K562 (cell line): ENCODE data around the gene ATP5PO. TPM values are rescaled to one million over a fixed set of nuclear protein-coding genes. Genes with fewer than 3 reads are reported as not detected.

Experiments
- ETS2 ChIP-seq: IDR thresholded peaks from 2 replicates; pipeline ENCODE4 v1.6.1; 2016; ENCODE audit warnings: borderline replicate concordance, missing genetic modification characterization, mild to moderate bottlenecking, moderate library complexity, missing compliant biosample characterization; ENCODE audit not compliant: poor library complexity, severe bottlenecking
- ETV6 ChIP-seq, 3 experiments: fragments of 150-350 bp in 1 of 3; sonication (generic) in 1 of 3; formaldehyde crosslinking in 1 of 3; IDR thresholded peaks; 2 replicates each; pipeline versions ENCODE4 v1.6.1 to v1.8.0; 2014 to 2022; ENCODE audit warnings: borderline replicate concordance in 2 of 3, low read depth in 2 of 3, antibody characterized with exemption in 1 of 3, low read length in 1 of 3, mild to moderate bottlenecking in 1 of 3, missing genetic modification reagents in 1 of 3
- GTF2E2 ChIP-seq: fragments of 200-800 bp; sonication (Bioruptor generic); IDR thresholded peaks from 2 replicates; pipeline ENCODE4 v1.6.1; 2016; ENCODE audit warnings: missing genetic modification characterization, missing compliant biosample characterization
- HCFC1 ChIP-seq: IDR thresholded peaks from 2 replicates; pipeline ENCODE4 v1.6.1; 2012; ENCODE audit warnings: low read depth, low read length, improper control_type of control experiment
- HMGN3 ChIP-seq: IDR thresholded peaks from 2 replicates; pipeline ENCODE4 v1.6.1; 2011; ENCODE audit warnings: borderline replicate concordance, low read depth, mild to moderate bottlenecking, mixed read lengths, low read length; ENCODE audit not compliant: insufficient read length; ENCODE audit errors: extremely low read depth
- KLF10 ChIP-seq: fragments of 250-450 bp; sonication (Bioruptor Pico); IDR thresholded peaks from 2 replicates; pipeline ENCODE4 v1.6.1; 2021; ENCODE audit warnings: matching md5 sums
- MTA1 ChIP-seq: fragments of 450-650 bp; IDR thresholded peaks from 2 replicates; pipeline ENCODE4 v1.6.1; 2017; ENCODE audit warnings: borderline replicate concordance
- NR2C2 ChIP-seq, 2 experiments: fragments of 200-800 bp in 1 of 2; sonication (Bioruptor generic) in 1 of 2; sonication (generic) in 1 of 2; formaldehyde crosslinking in 1 of 2; IDR thresholded peaks; 2 replicates each; pipeline versions ENCODE4 v1.6.1 to v1.8.0; 2016 to 2022; ENCODE audit warnings: mild to moderate bottlenecking in 1 of 2, missing compliant biosample characterization in 1 of 2, missing genetic modification characterization in 1 of 2, missing genetic modification reagents in 1 of 2
- RHOXF2B ChIP-seq: fragments of 250-450 bp; sonication (Bioruptor Pico); conservative IDR thresholded peaks from 2 replicates; pipeline ENCODE4 v1.5.1; 2021
- ZBTB17 ChIP-seq: fragments of 450-650 bp; formaldehyde crosslinking; IDR thresholded peaks from 2 replicates; pipeline ENCODE4 v1.4.0; 2020; ENCODE audit warnings: mild to moderate bottlenecking
- ZNF316 ChIP-seq: fragments of 450-650 bp; IDR thresholded peaks from 2 replicates; pipeline ENCODE4 v1.6.1; 2016
- polyA plus RNA-seq, 8 experiments: library from polyadenylated mRNA; depleted of rRNA in 4 of 8; stranded (reverse) in 5 of 8; unstranded in 3 of 8; fragments of >200 nt; fragmentation: Nextera tagmentation in 2 of 8; fragmentation: Illumina TruSeq in 1 of 8; extraction: Ambion mirVana in 2 of 8; extraction: Trizol in 1 of 8; gene quantifications; 2 replicates each; pipeline versions ENCODE4 v1.2.1 to v1.2.3, GENCODE V29; 2011 to 2014; ENCODE audit warnings: inconsistent platforms in 1 of 8, missing spikeins in 1 of 8
- total RNA-seq, 7 experiments: library from RNA; depleted of rRNA in 6 of 7; stranded (reverse); fragments of >200 nt in 6 of 7; fragmentation: Illumina TruSeq in 2 of 7; extraction: Trizol in 2 of 7; gene quantifications; 2 replicates each; pipeline versions ENCODE4 v1.2.1 to v1.2.3, GENCODE V29; 2011 to 2021; ENCODE audit warnings: low replicate concordance in 1 of 7
- TF ChIP-seq, protein P1 (sequence below): fragments of 450-650 bp; IDR thresholded peaks from 2 replicates; pipeline ENCODE4 v1.6.1; 2016; ENCODE audit warnings: mild to moderate bottlenecking, moderate library complexity
- TF ChIP-seq, protein P2 (sequence below): sonication (generic); formaldehyde crosslinking; IDR thresholded peaks from 2 replicates; pipeline ENCODE4 v1.8.0; 2022; ENCODE audit warnings: missing genetic modification reagents, mild to moderate bottlenecking, borderline replicate concordance

ATP5PO gene
- total and polyA plus RNA-seq, 9 of the 15 experiments (the other 6 are each of a cell fraction or from before 2014, with no cell fraction given): 367 to 2,722 (median 808) TPM

DNA sequence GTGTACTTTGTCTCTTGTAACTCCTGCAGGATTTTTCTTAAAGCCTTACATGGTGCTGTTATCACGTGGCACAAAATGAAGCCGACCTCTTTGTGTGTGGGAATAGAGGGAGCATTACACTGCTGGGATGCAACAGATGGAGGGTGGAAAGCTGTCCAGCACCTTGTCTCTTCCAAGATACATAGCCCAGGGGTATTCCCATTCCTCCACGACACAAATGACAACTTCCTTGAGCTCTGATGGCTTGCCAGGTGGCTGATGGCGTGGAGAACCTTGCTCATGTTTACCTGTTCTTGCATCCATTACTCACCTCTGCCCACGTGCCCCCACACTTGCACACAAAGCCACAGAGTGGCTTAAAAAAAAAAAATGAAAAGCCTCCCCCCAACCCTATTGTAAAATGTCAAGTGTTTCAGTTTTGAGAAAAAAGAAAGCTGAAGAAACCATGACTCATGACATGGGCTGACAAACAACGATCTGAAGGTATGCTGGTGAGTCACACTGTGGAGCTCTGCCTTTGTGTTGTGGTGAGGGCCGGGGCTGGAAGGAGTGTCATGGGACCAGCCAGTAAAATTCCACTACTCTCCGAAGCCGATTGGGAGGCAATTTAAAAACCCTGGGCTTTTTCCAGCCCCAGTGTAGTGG lies 32.0 kb upstream of the ATP5PO start (continued):
- TF ChIP-seq, protein P1, sequence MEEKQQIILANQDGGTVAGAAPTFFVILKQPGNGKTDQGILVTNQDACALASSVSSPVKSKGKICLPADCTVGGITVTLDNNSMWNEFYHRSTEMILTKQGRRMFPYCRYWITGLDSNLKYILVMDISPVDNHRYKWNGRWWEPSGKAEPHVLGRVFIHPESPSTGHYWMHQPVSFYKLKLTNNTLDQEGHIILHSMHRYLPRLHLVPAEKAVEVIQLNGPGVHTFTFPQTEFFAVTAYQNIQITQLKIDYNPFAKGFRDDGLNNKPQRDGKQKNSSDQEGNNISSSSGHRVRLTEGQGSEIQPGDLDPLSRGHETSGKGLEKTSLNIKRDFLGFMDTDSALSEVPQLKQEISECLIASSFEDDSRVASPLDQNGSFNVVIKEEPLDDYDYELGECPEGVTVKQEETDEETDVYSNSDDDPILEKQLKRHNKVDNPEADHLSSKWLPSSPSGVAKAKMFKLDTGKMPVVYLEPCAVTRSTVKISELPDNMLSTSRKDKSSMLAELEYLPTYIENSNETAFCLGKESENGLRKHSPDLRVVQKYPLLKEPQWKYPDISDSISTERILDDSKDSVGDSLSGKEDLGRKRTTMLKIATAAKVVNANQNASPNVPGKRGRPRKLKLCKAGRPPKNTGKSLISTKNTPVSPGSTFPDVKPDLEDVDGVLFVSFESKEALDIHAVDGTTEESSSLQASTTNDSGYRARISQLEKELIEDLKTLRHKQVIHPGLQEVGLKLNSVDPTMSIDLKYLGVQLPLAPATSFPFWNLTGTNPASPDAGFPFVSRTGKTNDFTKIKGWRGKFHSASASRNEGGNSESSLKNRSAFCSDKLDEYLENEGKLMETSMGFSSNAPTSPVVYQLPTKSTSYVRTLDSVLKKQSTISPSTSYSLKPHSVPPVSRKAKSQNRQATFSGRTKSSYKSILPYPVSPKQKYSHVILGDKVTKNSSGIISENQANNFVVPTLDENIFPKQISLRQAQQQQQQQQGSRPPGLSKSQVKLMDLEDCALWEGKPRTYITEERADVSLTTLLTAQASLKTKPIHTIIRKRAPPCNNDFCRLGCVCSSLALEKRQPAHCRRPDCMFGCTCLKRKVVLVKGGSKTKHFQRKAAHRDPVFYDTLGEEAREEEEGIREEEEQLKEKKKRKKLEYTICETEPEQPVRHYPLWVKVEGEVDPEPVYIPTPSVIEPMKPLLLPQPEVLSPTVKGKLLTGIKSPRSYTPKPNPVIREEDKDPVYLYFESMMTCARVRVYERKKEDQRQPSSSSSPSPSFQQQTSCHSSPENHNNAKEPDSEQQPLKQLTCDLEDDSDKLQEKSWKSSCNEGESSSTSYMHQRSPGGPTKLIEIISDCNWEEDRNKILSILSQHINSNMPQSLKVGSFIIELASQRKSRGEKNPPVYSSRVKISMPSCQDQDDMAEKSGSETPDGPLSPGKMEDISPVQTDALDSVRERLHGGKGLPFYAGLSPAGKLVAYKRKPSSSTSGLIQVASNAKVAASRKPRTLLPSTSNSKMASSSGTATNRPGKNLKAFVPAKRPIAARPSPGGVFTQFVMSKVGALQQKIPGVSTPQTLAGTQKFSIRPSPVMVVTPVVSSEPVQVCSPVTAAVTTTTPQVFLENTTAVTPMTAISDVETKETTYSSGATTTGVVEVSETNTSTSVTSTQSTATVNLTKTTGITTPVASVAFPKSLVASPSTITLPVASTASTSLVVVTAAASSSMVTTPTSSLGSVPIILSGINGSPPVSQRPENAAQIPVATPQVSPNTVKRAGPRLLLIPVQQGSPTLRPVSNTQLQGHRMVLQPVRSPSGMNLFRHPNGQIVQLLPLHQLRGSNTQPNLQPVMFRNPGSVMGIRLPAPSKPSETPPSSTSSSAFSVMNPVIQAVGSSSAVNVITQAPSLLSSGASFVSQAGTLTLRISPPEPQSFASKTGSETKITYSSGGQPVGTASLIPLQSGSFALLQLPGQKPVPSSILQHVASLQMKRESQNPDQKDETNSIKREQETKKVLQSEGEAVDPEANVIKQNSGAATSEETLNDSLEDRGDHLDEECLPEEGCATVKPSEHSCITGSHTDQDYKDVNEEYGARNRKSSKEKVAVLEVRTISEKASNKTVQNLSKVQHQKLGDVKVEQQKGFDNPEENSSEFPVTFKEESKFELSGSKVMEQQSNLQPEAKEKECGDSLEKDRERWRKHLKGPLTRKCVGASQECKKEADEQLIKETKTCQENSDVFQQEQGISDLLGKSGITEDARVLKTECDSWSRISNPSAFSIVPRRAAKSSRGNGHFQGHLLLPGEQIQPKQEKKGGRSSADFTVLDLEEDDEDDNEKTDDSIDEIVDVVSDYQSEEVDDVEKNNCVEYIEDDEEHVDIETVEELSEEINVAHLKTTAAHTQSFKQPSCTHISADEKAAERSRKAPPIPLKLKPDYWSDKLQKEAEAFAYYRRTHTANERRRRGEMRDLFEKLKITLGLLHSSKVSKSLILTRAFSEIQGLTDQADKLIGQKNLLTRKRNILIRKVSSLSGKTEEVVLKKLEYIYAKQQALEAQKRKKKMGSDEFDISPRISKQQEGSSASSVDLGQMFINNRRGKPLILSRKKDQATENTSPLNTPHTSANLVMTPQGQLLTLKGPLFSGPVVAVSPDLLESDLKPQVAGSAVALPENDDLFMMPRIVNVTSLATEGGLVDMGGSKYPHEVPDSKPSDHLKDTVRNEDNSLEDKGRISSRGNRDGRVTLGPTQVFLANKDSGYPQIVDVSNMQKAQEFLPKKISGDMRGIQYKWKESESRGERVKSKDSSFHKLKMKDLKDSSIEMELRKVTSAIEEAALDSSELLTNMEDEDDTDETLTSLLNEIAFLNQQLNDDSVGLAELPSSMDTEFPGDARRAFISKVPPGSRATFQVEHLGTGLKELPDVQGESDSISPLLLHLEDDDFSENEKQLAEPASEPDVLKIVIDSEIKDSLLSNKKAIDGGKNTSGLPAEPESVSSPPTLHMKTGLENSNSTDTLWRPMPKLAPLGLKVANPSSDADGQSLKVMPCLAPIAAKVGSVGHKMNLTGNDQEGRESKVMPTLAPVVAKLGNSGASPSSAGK: peak; percentile 78
- TF ChIP-seq, protein P2, sequence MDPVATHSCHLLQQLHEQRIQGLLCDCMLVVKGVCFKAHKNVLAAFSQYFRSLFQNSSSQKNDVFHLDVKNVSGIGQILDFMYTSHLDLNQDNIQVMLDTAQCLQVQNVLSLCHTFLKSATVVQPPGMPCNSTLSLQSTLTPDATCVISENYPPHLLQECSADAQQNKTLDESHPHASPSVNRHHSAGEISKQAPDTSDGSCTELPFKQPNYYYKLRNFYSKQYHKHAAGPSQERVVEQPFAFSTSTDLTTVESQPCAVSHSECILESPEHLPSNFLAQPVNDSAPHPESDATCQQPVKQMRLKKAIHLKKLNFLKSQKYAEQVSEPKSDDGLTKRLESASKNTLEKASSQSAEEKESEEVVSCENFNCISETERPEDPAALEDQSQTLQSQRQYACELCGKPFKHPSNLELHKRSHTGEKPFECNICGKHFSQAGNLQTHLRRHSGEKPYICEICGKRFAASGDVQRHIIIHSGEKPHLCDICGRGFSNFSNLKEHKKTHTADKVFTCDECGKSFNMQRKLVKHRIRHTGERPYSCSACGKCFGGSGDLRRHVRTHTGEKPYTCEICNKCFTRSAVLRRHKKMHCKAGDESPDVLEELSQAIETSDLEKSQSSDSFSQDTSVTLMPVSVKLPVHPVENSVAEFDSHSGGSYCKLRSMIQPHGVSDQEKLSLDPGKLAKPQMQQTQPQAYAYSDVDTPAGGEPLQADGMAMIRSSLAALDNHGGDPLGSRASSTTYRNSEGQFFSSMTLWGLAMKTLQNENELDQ (CRISPR knock-in tag): no peak
- TF ChIP-seq GTF2E2 (tag) (no peak), ETV6 (IDR thresholded peaks at IDR 0.05; ENCODE audit: borderline replicate concordance in 1 of 2, low read depth in 2 of 2, low read length in 1 of 2) (no peak), ETV6 (CRISPR knock-in tag; IDR thresholded peaks at IDR 0.05; ENCODE audit: borderline replicate concordance) (no peak), HMGN3 (no peak), ZNF316 (peak; percentile 89), MTA1 (no peak), ETS2 (no peak), RHOXF2B (CRISPR knock-in tag) (no peak), ZBTB17 (no peak), KLF10 (CRISPR knock-in tag) (no peak), HCFC1 (no peak), NR2C2 (CRISPR knock-in tag; IDR thresholded peaks at IDR 0.05) (no peak; the same call in 1 of the 2 replicates), NR2C2 (tag; IDR thresholded peaks at IDR 0.05) (no peak)
